ENCODE results near the gene LACTBL1.

DNA sequence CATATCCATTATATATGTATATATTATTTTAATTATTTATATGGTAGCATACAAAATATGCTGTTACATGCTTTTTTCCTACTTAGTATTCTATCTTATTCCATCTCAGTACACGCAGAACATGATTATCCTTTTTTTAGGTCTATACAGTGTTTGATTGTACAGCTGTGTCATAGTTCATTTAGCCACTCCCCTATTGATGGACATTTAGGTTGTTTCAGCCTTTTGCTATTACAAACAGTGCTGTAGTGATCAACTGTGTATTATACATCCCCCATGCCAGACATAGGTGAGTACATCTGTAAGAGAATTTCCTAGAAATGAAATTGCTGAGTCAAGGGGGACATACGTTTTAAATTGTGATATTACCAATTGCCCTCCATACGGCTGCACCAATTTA is 15.6 kb downstream of the LACTBL1 start:
- no peak for TF ChIP-seq POLR2A (IDR thresholded peaks at IDR 0.05; ENCODE audit: low read depth, low read length)
- TF ChIP-seq, protein P1, sequence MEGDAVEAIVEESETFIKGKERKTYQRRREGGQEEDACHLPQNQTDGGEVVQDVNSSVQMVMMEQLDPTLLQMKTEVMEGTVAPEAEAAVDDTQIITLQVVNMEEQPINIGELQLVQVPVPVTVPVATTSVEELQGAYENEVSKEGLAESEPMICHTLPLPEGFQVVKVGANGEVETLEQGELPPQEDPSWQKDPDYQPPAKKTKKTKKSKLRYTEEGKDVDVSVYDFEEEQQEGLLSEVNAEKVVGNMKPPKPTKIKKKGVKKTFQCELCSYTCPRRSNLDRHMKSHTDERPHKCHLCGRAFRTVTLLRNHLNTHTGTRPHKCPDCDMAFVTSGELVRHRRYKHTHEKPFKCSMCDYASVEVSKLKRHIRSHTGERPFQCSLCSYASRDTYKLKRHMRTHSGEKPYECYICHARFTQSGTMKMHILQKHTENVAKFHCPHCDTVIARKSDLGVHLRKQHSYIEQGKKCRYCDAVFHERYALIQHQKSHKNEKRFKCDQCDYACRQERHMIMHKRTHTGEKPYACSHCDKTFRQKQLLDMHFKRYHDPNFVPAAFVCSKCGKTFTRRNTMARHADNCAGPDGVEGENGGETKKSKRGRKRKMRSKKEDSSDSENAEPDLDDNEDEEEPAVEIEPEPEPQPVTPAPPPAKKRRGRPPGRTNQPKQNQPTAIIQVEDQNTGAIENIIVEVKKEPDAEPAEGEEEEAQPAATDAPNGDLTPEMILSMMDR (conservative IDR thresholded peaks at IDR 0.05; ENCODE audit: low read depth, low read length), result no peak
- no peak for TF ChIP-seq CEBPB (IDR thresholded peaks at IDR 0.05; ENCODE audit: low read depth, low read length)
- TF ChIP-seq RAD21 (IDR thresholded peaks at IDR 0.05; ENCODE audit: low read length), result no peak
- TF ChIP-seq MAFK (IDR thresholded peaks at IDR 0.05; ENCODE audit: low read depth, low read length), result no peak
- no peak for TF ChIP-seq MXI1 (IDR thresholded peaks at IDR 0.05; ENCODE audit: borderline replicate concordance, low read depth, low read length)
- no peak for TF ChIP-seq CHD1 (IDR thresholded peaks at IDR 0.05; ENCODE audit: low read depth, low read length)
- TF ChIP-seq, protein P2, sequence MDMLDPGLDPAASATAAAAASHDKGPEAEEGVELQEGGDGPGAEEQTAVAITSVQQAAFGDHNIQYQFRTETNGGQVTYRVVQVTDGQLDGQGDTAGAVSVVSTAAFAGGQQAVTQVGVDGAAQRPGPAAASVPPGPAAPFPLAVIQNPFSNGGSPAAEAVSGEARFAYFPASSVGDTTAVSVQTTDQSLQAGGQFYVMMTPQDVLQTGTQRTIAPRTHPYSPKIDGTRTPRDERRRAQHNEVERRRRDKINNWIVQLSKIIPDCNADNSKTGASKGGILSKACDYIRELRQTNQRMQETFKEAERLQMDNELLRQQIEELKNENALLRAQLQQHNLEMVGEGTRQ (IDR thresholded peaks at IDR 0.05; ENCODE audit: low read depth, low read length), result no peak
